HCEC 1CT (cell line): ENCODE results near the gene MBTD1.
"Not testable (repeated sequence)": the region's sequence is repeated elsewhere in the genome, so short reads cannot be mapped to it uniquely, and the experiment has no call there.

ENCODE experiments used
- DNase-seq: peaks from one replicate; pipeline ENCODE4 v3.0.0-alpha.2; 2017

The MBTD1 gene

GRCh38 chr17:51185763-51186332, 74.0 kb downstream of the MBTD1 start:
- no peak for DNase-seq

GRCh38 chr17:51184124-51184523, 75.7 kb downstream of the MBTD1 start:
- no peak for DNase-seq

- no peak for DNase-seq
Observed at GRCh38 chr17:51180486-51180885, 79.4 kb downstream of the MBTD1 start.

DNA sequence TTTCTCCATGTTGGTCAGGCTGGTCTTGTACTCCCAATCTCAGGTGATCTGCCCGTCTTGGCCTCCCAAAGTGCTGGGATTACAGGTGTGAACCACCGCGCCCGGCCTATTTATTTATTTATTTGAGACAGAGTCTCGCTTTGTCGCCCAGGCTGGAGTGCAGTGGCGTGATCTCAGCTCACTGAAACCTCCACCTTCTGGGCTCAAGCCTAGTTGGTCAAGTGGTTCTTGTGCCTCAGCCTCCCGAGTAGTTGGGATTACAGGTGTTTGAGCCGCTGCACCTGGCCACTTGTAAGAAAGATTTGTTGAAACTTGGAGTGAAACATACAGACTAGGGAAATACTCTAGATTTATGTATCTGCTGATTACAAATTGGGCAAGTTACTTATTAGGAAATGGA, 87.8 kb downstream of the MBTD1 start:
- not testable (repeated sequence) for DNase-seq

GRCh38 chr17:51170736-51171135, 89.1 kb downstream of the MBTD1 start:
- no peak for DNase-seq

DNA sequence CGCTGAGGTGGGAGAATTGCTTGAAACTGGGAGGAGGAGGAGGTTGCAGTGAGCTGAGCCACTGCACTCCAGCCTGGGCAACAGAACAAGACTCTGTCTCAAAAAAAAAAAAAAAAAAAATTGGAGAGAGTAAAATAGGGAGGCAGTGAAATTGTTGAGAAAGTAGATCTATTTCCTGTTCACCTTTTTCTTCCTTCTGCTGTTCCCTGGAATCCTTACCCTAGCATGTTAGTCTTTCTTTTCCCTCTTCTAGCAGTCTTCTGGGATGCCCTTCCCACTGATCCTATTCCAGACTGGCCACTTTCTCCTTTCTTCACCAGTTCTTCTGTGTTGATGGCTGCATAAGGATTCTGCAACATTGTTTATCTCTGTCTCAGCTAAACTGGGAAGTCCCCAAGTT, 90.5 kb downstream of the MBTD1 start:
- DNase-seq = no peak

DNA sequence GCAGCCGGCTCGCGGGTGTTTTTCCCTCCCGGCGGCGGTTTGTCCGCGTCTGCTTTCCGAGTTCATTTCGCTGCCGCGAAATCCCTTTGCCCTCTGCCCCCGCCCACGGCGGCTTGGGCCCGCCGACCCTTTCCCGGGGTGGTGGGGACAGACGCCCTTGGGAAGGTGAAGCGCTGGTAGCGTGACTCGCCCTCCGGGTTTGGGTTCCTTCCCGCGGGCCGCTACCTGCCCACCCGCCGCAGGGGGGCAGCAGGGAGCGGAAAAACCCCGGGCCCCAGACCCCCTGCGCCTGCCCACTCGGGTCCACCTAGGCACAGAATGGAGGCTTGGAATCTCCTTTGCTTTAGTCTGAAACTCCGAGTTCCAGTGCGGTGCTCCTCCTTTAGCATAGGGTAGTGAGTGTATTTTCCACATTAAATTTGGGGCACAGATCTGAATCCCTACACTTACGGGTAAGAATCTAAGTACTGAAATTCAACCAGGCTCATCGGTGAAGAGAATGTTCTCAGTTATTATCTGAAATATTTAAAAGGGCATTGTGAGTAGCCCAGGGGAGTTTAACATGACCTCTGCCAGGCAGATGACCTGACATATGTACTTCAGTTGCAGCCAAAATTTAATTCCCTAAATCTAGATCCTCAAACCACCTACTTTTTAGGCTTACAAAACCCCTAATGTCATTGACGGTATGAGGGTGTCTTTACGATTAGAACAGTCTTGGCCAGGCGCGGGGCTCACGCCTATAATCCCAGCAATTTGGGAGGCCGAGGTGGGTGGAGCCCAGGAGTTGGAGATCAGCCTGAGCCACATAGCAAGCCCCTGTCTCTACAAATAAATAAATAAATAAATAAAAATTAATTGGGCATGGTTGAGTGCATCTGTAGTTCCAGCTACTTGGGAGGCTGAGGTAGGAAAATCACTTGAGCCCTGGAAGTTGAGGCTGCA, 92.6 kb downstream of the MBTD1 start:
- DNase-seq = peak; percentile 41

DNA sequence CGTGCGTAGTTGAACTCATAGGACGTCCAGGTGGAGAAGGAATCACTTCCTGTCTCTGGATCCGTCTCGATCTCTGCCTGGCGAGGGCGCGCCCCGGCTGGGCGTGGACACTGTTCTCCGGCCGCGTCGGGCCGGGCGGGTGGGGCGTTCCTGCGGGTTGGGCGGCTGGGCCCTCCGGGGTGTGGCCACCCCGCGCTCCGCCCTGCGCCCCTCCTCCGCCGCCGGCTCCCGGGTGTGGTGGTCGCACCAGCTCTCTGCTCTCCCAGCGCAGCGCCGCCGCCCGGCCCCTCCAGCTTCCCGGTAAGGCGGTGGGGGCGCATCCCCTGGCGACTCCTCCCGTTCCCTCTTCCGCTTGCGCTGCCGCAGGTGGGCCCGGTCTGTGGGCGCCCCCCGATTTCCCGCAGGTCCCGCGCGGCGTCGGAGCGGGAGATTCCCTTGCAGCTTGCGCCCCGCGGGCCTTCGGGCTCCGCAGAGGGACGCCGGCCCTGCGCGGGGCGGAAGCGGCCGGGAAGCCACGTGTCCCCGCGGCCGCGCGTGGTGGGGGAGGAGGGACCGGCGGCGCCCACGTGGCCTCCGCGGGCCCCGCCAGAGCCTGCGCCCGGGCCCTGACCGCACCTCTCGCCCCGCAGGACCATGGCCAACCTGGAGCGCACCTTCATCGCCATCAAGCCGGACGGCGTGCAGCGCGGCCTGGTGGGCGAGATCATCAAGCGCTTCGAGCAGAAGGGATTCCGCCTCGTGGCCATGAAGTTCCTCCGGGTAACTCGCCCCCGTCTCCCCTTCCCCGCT, 93.5 kb downstream of the MBTD1 start, which contains the start of gene NME2:
Gene NME2, plus strand, starts transcription at position 214 of the 789 bp plus-strand sequence. Its CDS starts 420 bp downstream, at position 634.
- DNase-seq = peak; percentile 85

DNA sequence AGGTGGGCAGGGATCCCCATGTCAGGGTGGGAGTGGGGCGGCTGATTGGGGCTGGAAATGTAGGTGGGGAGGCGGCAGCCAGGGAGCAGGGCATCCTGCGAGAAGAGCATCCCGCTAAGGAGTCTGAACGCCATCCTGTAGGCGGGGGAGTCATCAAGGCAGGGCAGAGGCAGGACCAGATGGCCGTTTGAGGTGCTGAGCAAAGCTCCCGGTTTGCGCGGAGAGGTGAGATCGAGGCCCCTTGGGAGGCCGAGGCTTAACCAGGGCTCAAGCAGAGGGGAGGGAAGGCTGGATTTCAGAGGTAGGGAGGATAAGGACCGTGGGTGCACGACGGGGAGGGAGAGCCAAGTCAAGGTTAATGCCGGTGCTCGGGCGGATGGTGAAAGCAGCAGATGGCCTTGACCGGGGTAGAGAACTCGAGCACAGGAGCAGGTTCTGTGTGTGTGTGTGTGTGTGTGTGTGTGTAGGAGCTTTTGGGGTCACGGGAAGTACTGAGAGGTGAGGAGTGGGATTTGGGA, 94.1 kb downstream of the MBTD1 start:
- DNase-seq = peak; percentile 15

- DNase-seq = no peak
Observed at GRCh38 chr17:51164911-51165679, 94.8 kb downstream of the MBTD1 start.

DNA sequence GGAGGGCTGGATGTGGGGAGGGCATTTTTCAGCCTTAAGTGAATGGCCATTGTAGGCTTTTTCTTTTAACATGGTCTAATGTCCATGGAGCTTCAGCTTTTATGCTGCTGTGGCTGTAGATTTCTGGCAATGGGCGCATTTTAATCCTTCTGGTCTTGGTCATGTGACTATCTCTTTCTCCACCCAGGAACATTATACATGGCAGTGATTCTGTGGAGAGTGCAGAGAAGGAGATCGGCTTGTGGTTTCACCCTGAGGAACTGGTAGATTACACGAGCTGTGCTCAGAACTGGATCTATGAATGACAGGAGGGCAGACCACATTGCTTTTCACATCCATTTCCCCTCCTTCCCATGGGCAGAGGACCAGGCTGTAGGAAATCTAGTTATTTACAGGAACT, 98.3 kb downstream of the MBTD1 start:
- no peak for DNase-seq

- DNase-seq = no peak
Observed at GRCh38 chr17:51159604-51160003, 100.2 kb downstream of the MBTD1 start.

DNA sequence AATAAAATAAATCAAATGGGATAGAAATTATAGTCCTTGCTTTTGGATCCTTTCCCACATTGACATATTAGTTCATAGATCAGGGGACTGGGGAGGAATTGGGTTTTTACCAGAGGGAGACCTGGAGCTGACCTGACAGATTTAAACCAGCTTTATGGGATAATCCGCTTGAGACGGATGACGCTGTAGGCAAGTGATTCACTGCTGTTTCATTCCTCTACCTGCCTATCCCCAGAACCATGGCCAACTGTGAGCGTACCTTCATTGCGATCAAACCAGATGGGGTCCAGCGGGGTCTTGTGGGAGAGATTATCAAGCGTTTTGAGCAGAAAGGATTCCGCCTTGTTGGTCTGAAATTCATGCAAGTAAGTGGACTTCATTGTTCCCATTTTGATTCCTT, 104.4 kb downstream of the MBTD1 start:
- DNase-seq = no peak

DNA sequence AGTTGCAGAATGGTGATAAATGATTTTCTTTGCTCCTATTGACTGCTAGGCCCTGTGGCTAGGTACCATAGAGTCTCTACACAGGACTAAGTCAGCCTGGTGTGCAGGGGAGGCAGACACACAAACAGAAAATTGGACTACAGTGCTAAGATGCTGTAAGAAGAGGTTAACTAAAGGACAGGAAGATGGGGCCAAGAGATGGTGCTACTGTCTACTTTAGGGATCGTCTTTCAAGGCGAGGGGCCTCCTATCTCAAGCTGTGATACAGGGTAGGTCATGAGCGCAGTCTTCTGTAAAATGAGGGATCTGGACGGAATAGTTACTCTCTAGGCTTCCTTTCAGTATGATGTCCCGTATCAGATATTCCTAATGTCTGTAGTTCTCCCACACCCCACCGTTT, 105.7 kb downstream of the MBTD1 start:
- DNase-seq = peak; percentile 19

GRCh38 chr17:51153210-51154072, 106.4 kb downstream of the MBTD1 start, which contains the start of gene NME1:
Gene NME1, plus strand, starts transcription at chr17:51153559. Its CDS starts 2,096 bp downstream, at chr17:51155655.
- DNase-seq = peak; percentile 100

- DNase-seq = peak; percentile 23
Observed at GRCh38 chr17:51152766-51153209, 107.1 kb downstream of the MBTD1 start.

DNA sequence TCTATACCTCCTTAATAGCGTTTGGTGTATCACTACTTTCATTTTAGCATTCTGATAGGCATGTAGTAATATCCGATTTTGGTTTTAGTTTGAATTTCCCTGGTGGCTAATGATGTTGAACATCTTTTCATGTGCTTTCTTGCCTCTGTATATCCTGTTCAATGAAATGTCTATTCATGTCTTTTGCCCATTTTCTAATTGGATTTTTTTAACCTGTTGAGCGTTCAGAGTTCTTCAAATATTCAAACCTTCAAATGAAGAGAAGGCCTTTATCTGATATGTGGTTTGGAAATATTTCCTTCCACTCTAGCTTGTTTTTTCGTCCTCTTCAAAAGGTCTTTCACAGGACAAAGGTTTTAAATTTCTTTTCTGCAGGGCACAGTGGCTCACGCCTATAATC, 108.9 kb downstream of the MBTD1 start:
- no peak for DNase-seq

GRCh38 chr17:51149163-51149562, 110.7 kb downstream of the MBTD1 start:
- DNase-seq = no peak

GRCh38 chr17:51147650-51148049, 112.2 kb downstream of the MBTD1 start:
- DNase-seq = peak; percentile 57

GRCh38 chr17:51144266-51145022, 115.4 kb downstream of the MBTD1 start:
- DNase-seq = no peak
